Stimulated activated CD8-positive, alpha-beta memory T cell treated with anti-CD3 and anti-CD28 coated beads, Interleukin-15, amount 100 ng/mL, for 4 hours (primary cell): ENCODE results near the gene MTAP.
A peak's percentile ranks its signal among the peaks of the same experiment; 100 is the strongest.

Experiments
- DNase-seq, 2 donors: peaks; one replicate each; pipeline ENCODE4 v3.0.0-alpha.2; 2020; ENCODE audit warnings: low read depth in 2 of 2

MTAP gene

DNA sequence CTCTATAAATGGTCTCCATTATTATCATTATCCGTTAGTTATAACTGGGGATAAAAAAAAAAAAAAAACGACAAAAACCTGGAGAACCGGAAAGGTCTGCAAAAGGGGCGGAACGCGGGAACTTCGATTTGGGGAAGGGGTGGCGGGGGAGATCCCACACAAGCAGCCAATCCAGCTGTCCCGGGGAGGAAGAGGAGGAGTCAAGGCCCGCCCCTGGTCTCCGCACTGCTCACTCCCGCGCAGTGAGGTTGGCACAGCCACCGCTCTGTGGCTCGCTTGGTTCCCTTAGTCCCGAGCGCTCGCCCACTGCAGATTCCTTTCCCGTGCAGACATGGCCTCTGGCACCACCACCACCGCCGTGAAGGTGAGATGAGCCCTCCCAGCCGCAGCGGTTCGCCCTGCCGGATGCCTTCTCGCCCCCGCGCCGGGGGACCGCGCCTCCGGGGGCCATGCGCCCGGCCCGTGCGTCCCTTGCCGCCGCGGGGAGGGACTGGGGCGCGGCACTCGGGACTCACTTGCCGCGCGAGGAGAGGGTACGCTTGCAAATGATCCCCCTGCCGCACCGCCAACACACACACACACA is at the start of gene MTAP:
Gene MTAP (plus strand): TSS at position 219 of the 583 bp plus-strand sequence. CDS start 113 bp downstream, at position 332.
- peak; percentile 51 to 52 for DNase-seq

DNA sequence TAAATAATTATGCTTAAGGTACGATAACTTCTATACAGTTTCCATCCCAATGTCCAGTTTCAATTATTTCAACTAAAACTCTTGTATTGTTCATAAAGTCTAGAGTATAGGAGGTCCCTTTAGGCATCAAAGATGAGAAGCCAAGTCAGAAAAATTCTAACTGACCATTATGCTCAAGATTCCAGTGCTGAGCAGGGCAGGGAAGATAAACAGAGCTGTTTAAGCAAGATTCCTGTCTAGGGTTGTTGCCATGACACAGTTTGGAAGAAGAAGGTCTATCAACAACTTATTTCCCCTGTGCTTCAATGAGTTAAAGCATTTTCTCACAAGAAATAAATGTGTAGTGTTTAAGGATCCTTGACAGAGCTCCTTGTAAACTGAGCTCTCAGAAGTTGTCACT is 48.9 kb upstream of the MTAP start:
- DNase-seq, result no peak

DNA sequence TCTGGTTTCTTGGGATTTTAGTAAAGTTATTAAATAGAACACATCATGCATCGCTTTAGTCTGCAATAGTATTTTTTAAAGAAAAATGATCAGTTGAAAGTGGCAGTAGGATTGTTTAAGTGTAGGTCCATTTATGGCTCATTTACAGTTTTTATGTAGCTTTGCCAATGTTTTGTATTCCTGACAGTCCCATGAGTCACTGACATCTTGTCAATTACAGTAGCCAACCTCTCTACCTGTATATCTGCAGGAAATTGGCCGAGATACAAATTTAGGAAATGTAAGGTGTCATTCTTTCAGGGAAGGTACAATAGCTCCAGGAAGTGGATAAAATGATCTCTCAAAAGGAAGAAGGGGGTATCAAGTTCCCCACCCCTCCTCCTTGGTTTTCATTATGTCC is 47.7 kb upstream of the MTAP start:
- DNase-seq, result no peak

DNA sequence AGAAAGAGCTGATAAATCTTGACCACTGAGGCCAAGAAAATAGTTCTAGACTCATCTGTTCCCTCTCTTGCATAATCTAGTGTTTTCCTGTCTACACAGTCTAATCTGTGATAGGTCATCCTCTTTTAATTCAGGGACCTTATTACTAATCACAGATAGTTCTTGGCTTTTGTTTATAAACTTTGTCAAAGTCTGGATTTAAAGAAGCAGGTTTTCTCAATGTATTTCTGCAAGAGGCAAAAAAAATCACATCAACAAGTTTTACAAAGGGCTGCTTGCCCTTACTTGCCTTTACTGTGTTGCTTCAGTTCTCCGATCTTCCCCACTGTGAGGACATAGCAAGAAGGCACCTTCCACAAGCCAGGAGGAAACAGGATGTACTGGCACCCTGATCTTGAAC is 43.9 kb upstream of the MTAP start:
- DNase-seq, result no peak

DNA sequence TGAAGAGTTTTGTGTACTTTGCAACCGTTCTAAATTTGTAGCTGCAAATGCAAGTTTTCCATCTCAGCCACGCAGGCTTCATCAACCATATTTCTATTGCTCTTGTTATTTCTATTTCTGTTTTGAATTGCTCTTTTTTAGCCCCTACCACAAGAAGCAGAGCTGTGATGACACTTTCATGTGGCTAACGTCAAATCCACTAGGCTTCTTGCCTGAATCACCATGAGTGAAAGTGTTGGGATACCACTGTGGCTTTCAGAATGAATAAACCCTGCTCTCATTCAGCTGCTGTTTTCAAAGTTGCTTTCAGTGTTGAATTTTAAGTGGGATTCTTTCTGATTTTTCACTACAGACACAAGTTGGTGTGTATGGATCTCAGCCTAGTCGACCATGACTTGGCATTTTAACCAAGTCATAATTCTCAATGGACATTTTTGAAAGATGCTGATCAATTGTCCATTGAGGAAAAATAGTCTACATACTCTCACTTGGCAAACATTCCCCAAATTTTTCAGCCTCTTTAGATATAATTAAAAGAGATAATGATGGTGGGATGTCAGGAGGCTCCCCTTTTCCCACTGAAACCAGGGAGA is 41.0 kb upstream of the MTAP start:
- no peak for DNase-seq

DNA sequence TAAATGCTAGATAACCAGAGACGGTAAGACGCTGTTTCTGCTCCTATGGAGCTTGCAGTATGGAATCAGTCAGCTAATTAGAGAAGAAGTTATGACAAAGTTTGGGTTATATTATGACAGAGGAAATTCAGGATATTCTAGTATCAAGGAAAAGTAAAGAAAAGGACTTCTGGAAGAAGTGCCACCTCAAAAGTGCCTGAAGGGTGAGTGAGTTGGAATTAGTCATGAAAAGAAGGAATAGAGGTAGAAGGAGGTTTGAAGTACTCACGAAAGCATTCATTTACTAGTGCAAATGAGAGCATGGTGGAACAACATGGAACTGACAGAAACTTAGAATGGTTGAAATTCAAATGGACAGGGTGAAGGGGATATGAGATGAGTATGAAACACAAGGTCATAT is 40.4 kb upstream of the MTAP start:
- DNase-seq, result no peak

DNA sequence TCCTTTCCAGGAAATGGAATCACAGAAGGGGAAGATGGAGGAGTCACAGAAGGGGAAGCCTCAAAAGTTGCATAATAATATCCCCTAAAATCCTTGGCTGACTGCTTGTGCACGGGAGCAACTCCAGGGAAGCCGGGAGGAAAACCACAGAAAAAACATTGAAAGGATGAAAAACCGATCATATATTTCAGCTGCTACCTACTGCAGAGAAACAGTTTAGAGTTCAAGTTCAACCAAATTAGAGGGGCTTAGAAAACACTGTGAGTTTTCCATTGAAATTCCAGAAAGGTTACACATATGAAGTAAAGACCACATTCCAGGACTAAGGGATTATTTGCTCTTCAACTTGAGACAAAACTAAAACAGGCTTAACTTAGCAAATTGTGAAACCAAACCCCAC is 37.6 kb upstream of the MTAP start:
- no peak for DNase-seq

DNA sequence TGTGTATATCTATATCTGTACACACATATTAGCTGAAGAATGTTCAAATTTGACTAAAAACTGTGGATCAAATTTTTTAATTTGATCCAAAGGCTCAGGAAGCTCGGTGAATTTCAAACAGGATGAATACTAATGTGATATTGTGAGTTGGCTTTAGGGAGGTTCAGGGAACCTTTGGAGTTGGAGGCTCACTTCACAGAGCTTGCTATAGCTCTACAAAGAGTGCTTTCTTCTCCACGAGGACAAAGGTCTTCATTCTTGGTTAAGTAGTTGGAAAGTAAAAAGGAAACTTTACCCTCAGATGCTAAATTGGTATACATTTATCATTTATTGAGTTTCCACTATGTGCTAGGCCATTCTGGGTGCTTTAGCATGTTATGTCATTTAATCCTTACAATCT is 36.3 kb upstream of the MTAP start:
- DNase-seq, result no peak

DNA sequence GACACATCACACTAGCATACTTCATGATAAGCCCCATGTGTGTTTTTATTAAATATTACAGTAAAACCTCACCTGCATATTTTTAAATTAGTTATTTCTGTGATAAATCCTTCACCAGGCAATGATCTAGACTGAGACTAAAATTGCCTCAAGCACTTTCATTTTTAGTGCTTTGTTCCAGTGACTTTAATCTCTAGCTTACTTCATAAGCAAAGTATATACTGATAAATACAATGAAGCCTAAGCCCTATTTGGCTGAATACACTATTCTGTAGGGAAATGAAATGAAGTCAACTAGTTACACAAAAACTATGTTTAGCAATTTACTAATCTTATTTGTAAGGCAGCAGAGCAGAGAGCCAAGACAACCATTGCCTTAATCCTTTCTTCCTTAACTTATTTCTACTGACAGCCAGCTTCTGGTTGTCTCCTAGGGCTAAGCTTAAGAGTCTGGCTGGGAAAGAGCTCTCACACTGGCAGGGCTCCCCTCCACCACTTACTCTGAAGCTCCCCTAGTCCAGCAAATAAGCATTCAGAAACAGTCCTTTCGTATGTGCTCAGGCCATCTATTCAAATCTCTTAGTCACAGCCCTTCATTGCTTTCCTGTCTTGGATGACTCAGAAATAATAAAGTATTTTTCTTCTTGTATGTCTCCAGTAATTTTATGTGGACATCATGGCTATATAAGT is 31.4 kb upstream of the MTAP start:
- DNase-seq, result no peak

DNA sequence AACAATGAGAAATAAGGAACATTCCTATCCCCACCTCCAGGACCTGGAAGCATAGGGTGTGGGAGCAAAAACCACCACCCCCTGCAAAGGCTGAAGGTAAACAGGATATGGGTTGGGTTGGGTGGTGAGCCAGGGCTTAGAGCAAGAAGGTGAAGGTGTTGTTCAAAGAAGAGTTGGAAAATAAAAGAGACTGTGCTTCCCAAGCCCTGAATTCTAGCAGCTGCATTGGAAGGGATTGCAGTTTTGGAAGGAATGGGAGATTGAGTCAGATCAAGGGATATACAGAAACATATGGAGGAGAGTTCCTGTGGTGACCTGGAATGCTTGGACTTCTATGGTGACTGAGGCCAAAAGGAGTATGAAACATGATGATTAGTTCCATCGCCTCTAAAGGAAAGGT is 24.7 kb upstream of the MTAP start:
- DNase-seq, result no peak

DNA sequence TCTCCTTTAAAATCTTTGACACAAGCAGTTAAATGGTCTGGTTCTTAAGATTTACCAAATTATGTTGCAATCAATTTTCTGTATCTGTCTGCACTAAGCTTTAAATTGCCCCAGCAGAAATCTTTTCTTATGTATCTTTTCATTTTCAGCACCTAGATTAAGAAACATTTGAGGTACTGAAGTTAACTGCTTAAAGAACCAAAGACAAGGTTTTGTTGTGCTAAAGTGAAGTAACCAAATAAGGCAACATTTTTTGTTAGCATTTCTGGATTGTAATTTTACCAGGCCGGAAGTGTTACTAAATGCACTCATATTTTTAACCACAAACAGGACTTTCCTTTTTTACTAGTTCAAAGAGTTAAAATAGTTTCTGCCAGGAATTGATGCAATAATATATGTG is 24.1 kb upstream of the MTAP start:
- no peak for DNase-seq

DNA sequence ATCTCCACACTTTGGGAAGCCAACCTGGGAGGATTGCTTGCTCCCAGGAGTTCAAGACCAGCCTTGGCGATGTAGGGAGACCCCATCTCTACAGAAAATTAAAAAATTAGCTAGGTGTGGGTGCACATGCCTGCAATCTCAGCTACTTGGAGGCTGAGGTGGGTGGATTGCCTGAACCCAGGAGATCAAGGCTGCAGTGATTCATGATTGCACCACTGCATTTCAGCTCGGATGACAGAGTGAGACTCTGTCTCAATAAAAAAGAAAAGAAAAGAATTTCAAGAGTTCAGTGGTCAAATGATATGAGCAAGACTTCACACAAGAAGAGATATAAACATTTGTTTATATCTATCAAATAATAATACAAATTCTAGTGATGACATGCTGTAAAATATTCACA is 23.0 kb upstream of the MTAP start:
- DNase-seq, result no peak

DNA sequence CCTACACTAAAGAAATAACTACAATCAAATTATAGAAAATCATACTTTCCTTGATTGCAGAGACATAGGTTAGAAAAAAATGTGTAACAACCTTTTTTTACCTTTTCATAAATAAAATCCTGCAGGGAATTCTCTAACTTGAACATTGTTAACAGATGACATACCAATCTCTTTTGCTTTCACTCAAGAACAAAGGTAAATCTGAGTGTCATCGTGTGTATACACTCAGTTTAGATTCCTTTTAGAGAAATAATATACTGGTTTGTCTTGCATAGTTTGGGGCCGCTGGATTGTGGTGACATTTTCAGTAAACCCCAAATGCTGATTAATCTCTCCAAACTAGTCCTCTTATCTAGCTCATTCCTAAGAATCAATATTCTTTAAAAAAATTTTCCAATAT is 20.8 kb upstream of the MTAP start:
- DNase-seq, result no peak

DNA sequence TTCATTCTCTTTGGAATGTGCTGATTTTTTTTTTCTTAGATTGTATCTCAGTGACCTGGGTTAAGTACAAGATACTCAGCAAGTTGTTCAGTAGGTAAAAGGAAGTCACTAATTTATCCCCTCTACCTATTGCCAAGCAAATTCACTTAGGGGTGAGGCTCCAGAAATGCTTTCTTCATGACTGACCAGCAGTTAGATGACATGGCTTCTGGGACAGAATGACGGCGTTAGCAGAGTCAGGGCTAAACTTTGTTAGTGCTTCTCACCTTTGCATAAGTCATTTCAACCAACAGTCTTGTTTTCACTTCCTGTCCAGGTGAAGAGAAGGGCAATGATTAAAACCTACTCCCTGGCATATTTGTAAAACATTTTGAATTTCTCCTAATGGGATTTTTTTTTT is 20.2 kb upstream of the MTAP start:
- no peak for DNase-seq

DNA sequence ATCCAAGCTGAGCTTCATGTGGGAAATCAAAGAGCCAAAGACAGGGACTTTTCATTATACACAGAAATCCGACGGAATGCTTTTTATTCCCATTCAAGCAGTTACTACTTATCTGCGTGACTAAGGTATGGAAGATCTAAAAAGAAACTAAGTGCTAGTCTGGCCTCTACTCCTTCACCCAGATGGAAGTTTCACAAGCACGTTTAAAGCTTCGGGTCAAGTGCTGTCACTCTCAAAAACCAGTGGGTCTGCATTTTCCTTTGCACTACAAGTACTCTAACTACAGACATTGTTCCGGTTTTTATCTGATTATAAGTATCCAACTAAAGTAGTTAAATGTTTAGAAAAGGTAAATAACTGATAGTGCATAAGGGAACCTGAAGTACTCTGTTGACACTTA is 13.7 kb upstream of the MTAP start:
- DNase-seq, result no peak

DNA sequence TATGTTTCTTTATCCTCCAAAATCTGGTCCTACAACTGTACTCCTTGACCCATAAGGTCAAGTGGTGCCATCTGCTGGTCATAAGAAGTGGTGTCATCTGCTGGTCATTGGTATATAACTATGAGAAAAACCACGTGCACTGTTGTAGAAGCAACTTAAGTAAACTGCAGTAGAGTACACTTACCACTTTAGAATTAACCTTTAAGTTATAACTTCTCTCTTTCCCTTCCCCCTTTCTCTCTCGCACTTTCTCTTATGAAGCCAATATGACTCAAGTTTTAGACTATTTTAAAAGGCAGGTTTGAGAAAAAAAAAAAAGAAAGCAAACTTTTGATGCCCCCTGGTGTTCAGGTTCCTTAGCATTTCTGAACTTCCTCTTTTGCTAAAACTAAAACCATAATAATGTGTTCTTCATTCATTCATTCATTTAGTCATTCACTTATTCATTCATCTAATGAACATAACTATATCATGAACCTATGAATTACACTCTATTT is 12.8 kb upstream of the MTAP start:
- peak in 1 of 2 donors; percentile 33 for DNase-seq

DNA sequence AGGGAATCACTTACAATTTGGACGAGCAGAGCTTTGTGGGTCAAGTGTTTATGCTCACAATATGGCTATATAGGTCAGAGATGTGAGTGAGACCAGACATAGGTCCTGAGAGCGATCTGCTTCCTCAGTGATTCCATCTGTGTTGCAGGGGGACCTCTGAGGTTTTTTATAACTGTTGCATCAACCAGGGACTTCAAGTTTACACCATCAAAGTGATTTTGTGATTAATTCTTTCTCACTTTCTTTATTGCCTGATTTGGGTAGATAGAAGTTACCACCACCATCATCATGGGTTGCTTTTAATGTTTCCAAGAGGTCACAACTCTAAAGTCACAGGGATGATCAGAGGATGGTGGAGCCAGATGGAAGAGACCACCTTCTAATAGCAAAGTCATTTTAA is 7.0 kb upstream of the MTAP start:
- DNase-seq, result no peak

DNA sequence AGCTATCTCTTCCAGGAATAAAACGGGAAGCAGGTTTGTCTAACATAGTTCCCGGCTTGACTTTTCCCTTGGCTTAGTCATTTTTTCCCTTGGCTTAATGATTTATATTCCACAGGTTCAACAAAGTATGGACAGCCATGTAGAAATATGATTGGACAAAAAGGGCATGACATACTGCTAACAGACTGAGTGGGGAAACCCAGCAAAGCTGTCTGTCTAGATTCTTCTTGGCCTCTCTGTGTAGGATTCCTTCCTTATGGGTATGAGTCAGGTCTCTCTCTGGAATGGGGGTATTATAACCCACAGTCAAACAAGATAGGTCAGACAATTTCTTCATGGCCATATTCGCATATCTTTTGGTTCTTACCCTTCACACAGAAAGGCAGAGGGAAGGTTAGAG is 5.7 kb upstream of the MTAP start:
- no peak for DNase-seq

DNA sequence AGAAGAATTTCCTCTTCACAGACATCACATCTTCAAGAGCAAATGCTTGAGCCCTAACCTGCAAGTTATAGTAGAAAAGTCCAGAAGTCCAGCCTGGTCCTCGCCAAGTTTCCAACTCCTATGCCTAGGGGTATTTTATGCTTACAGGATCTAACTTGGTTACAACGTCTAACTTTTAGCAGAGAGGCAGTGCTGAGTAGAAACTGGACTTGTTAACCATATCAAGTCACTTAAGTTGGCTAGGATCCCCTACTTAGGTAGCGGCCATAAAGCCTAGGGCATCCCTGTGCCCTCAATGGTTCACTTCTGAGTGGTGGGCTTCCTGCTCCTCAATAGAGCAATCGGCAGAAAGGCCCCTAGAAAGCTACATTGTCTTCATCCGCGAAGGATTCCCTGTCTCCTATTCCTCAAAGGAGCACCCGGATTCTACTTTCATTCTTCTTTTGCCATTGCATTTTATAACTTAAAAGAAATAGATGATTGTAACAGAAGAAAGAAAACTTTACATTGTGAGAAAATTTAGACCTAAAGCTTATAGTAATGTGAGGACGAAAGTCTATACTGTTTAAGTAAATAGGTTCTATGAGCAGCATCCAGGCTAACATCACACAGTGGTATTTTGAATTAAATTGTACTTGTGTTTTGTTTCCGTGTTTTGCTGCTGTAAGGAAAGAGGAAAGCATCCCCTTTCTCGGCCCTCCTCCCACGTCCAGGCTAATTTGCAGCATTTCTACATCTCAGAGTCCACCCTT is 1.3 kb upstream of the MTAP start:
- no peak for DNase-seq

DNA sequence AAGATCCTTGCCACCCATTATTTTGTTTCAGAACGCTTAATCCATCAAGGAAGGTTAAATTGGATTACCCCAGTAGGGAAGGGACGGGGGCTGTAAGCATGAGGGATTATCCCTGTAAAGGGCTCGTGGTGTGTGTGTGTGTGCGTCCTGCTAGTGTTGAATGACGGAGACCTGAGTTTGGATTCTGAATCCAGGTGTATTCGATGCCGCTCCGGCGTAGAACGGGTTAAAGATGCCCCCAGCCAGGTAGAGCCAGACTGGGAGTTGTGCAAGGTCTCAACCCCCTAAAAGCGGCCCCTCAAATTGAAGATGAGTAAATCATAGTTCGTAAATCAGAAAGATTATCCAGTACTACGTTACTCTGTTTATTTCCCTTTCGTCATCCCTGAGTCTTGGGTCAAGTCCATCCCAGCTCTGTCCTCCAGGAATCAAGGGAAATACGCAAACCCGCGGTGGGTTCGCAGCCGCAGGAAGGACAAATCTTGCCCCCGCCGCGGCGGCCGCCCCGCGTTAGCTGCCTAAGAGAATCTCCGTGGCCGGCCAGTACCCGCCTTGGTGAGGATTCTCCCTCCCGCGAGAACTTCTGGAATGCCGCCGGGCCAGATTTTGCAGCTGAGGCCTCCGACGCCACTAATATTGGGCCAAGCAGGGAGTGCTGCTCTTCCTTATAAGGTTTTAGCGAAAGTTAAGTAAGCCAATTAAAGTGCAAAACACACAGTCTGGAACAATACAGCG is 586 bp upstream of the MTAP start:
- DNase-seq, result no peak

DNA sequence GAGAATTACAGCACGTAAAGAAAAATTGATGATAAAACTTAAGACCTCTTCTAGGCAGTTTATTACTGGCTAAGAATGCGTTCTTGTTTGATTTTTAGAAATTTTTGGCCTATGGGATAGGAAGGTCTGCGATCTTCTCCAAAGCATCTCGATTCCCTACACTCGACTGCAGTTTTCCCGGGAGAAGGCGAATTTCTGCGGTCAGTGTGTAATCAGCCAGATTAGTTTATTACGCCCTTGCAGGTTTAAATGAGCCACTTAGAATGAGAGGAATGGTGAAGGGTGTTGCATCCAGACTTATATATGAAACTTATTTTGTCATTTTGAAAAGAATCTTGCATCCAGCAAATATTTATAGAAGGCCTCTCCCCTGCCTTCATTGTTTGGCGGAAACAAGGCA is 1.2 kb downstream of the MTAP start:
- no peak for DNase-seq

DNA sequence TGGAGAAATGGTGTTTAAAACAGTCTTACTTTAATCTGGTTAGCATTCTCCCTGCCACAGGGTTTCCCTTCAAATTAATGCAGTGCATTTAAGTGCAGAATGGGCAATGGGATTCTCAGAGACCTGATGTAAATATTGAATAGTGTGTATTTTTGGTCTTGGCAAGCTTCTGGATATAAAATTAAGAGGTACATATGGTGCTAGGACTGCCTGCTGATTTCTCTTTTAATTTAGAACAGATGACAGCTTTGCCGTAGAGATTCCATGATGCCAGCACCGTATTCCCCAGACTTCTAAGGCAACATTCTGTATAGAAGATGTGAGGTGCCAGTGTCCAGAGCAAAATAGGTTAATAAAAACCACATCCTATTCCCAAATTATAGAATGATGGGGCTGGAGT is 1.9 kb downstream of the MTAP start:
- no peak for DNase-seq
